Measurements from ENCODE around the gene UNKL.
"Not testable (repeated sequence)": the region's sequence is repeated elsewhere in the genome, so short reads cannot be mapped to it uniquely, and the experiment has no call there.

The UNKL gene

GRCh38 chr16:1335211-1335971 lies 79.1 kb downstream of the UNKL start:
- peak; percentile 50 for DNase-seq

GRCh38 chr16:1334739-1335138 lies 79.8 kb downstream of the UNKL start:
- no peak for DNase-seq

DNA sequence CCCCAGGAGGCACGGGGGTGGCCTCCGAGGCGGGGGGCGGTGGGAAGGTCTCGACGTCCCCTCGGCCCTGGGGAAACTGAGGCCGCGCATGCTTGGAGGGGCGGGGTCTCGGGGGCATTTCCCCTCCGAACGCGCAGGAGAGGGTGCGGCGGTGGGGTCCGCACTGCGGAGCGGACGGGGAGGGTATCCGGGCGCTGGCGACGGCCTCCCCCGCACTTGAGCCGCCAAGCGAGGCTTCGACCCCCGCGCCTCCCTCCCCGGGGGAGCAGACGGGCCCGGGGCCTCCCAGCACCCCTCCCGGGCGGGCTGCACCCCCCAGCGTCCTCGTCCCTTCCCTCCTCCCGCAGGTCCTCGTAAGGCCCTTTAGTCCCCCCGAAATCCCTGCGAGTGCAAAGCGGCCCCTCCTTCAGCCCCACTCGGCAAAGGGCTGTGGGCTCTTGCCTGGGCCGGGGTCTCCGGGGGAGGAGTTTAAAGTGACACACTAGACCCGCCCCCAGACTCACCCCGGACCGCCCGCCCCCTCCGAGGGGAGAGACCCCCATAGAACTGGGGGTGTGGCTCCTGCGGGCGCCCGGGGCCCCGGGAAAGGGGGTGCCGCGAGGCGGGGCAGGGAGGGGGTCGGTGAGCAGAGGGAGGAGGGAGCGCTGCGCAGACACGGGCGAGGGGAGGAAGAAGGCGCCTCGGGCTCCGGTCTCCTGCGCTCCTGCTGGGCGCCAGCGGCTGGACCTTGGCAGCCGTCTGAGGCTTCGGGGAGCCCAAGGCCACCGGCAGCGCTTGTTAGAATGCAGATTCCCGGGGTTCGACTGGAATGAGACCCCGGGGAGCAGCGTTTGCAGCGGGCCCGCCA lies 80.4 kb downstream of the UNKL start:
- DNase-seq: no peak

DNA sequence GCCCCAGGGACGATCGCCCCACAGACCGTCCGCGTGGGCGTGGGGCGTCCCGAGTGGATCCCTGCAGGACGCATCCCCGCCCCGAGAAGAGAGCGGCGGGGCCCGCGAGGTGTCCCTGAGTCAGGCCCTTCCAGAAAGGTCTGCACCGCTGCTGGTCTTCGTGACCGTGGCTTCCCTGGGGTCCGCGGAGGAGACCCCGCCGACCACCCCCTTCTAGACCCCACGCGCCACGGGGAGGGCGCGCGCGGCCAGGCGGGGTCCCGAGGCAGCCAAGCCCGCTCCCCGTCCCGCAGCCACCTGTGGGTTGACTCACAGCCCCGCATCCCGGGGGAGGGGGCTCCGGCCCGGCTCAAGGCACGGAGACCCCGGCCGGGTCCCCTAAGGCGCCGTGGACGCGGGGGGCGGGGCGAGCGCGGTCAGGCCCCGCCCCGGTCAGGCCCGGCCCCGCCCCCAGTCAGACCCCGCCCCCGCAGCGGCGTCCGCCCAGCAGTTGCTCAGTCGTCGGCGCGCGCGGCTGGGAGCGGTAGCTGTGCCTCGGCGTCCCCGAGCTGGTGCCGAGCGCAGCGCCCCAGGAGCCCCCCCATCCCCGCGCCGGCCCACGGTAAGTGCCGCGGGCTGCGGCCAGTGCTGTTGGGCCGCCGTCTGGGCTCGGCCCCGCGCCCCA lies 81.2 kb downstream of the UNKL start, which contains the start of gene BAIAP3:
Gene BAIAP3 (plus strand): TSS at position 497 of the 664 bp plus-strand sequence. CDS start 4,905 bp downstream, outside the sequence.
- DNase-seq: peak; percentile 3

DNA sequence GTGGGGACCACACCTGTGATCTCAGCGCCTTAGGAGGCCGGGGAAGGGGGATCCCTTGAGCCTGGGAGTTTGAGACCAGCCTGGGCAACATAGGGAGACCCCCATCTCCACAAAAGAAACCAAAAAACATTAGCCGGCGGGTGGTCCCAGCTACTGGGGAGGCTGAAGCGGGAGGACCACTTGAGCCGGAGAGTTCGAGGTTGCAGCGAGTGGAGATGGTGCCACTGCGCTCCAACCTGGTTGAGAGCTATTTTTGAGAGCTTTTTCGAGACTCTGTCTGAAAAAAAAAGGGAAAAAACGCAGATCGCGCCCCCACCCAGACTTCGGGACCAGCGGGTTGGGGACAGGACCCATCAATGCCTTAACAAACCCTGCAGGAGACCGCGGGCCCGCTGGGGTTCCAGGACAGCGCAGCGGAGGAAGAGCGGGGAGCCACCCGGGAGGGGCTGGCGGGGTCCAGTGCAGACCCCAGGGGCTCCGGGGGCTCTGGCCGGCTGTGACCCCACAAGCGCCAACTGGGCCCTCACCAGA lies 81.8 kb downstream of the UNKL start:
- DNase-seq: no peak

GRCh38 chr16:1331712-1332617 lies 82.5 kb downstream of the UNKL start:
- no peak for DNase-seq

GRCh38 chr16:1330931-1331711 lies 83.4 kb downstream of the UNKL start:
- DNase-seq: no peak

DNA sequence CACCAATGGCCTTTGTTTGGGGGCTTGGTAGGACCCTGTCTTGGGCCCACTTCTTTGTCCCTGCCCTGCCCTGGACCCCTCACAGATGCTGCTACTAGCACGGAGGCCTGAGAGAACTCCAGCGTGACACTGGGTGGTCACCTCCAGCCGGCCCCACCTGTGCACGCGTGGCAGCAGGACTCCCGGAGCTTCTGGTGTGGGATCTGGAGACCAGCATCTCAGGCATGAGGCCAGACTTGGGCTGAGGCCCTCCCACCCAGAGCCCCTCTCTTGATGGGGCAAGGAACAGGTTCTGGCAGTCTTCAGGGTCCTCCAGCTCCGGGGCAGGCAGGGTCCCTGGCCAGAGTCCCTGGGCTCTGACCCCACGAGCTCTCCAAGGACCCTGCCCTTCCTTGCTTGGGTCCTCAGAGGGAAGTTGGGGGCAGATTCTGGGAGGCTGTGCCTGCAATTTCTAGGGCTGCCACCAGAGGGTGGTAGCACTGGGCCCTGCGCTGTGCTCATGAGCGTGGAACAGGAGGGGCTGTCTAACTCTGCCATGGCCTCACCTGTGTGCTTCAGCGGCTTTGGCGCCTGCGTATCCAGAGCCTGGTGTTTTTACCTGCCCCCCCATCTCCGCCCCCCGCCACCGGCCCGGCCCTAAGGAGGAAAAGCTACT lies 84.1 kb downstream of the UNKL start:
- no peak for DNase-seq

DNA sequence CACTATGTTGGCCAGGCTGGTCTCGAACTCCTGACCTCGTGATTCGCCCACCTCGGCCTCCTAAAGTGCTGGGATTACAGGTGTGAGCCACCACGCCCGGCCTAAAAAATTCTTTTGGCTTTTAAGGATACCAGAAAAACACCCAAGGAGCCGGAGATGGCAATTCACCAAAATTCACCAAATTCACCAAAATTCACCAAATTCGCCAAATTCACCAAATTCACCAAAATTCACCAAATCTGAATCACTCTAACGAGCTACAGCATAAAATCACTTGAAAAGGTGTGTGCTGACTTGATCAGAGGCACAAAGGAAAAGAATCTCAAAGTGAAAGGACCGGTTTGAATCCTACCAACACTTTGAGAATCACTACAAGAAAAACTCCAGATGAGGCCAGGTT lies 85.5 kb downstream of the UNKL start:
- DNase-seq: not testable (repeated sequence)

DNA sequence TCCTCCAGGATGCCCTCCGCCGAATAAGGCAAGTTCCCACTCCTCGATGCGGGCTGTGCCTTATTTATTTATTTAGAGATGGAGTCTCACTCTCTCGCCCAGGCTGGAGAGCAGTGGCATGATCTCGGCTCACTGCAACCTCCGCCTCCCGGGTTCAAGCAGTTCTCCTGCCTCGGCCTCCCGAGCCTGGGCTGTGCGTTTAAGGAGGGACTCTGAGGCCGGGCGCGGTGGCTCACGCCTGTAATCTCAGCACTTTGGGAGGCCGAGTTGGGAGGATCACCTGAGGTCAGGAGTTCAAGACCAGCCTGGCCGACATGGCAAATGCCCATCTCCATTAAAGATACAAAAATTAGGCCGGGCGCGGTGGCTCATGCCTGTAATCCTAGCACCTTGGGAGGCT lies 86.4 kb downstream of the UNKL start:
- DNase-seq: not testable (repeated sequence)

- no peak for DNase-seq
Measured at GRCh38 chr16:1327619-1327947, 86.9 kb downstream of the UNKL start.

DNA sequence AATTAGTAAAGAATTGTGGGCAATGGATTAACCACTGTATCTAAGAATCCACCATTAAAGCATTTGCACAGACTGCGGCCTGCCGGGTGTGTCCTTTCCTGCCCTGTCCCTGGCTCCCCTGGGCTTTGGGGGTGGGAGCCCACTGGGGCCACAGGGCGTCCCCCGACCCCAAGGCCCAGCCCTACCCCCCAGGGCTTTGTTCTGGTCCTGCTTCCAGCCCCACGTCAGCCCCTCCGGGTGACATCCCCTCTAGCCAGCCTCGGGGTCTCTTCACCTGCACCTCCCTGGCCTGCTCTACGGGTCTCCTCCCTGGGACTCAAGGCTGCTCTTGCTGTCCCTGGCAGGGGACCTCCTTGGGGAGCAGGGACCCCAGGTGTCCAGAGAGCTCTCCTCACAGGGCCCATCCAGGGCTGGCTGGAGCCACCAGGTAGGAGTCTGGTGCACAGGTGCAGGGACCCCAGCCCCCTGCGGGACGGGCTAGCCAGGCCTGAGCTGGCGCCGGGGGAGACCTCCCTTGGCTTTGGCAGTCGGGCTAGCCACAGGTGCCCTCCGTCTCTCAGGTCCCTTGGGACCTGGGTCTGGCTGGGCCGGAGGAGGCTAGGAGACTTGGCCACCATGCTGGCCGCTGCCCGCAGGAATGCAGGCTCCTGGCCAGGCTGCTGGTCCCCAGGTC lies 87.4 kb downstream of the UNKL start:
- no peak for DNase-seq

DNA sequence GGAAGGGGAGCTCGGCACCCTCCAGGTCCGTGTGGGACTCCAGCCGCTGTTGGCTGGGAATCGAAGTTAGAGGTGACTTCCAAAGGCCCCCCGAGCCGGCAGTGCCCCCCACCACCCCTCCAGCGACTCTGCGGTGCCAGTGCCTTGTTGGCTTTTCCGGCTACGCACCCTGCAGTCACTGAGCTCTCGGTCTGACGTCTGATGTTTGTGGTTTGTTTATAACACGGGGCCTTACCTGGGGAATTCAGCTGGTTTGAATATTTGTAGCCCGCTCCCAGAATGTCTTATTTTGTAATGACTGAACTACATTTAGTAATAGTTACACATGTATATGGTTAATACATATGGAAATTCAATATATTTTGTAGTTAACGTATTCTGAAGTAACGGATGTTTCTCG lies 88.1 kb downstream of the UNKL start:
- DNase-seq: no peak

GRCh38 chr16:1325673-1326371 lies 88.7 kb downstream of the UNKL start:
- no peak for DNase-seq

- no peak for DNase-seq
Measured at GRCh38 chr16:1325261-1325660, 89.2 kb downstream of the UNKL start.

DNA sequence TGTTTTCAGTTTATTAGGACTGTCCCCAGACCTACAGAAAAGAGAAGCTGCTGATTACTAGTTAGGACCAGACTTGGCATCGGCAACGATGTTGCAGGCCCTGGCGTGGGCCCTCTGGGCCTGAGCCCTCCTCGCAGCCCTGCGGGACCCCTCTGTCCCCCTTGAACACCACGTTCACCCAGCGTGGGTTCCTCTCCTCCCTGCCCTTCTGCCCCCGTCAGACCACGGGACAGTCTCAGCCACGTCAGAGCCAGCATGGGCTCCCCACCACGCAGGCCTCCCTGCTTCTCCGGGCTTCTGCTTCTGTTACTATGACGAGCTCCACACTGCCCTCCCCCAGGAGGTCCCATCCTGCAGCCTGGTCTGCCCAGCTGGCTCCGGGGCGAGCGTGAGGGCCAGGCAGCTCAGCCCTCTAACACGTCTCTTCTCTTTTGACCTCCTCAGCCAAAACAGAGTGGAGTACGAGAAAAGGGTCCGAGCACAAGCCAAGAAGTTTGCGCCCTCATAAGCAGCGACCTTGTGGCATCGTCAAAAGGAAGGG lies 90.1 kb downstream of the UNKL start:
- no peak for DNase-seq

DNA sequence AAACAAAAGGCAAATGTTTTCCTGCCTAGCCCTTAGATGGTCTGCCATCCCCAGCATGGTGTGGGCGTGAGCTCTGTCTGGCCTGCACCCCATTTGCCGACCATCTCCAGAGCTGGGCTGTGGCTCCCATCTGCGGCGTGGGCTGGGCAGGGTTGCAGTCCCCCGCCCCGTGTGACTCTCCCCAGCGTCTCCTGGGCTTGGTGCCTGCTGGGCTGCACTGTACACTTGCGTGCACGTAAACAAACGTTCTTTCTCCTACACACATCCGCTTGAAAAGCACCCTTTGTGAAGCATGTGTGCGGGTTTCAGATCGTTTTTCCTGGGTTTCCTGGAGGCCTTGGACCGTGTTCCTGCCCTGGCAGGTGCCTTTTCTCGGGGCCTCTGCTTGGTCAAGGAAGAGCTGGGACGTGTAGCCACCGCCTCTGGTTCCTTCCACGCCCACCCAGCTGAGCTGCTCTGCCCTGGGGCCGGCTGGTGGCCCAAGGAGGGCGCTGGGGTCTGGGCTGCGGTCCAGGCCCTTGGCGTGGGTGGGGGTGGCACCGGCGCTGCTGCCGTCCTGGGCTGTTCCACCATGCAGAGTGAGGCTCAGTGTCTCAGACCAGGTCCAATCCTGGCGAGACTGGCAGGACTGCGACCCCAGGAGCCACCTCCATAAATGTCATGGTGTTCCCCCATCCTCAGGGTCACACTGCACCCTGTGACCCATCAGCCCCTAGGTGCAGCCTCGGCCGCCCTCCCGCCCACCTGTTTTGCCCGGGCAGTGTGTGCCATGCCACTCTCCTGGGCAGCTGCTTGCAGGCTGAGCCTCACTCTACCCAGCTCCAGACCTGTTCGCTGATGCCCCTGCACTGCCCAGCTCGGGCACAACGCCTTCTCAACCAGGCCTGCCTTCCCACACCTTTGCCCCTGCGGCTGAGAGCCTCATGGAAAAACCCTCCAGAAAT lies 90.9 kb downstream of the UNKL start:
- peak; percentile 19 for DNase-seq

- no peak for DNase-seq
Measured at GRCh38 chr16:1322407-1322806, 92.1 kb downstream of the UNKL start.
